PFSK-1 (cell line): ENCODE data around the gene KRTAP10-3.

Experiments
- POLR2AphosphoS5 ChIP-seq: IDR thresholded peaks from 2 replicates; pipeline ENCODE4 v1.6.1; 2012; ENCODE audit warnings: low read depth, mild to moderate bottlenecking, control low read depth, low read length, moderate library complexity
- TAF1 ChIP-seq: IDR thresholded peaks from 2 replicates; pipeline ENCODE4 v1.6.1; 2012; ENCODE audit warnings: low read length, control low read depth, borderline replicate concordance; ENCODE audit not compliant: insufficient read depth
- TF ChIP-seq, protein P1 (sequence below), 2 experiments: IDR thresholded peaks; 2 replicates each; pipeline versions ENCODE4 v1.6.1 to v1.8.0; 2011 to 2012; ENCODE audit warnings: low read depth in 2 of 2, low read length in 2 of 2, control low read depth in 1 of 2, inconsistent platforms in 1 of 2, mild to moderate bottlenecking in 1 of 2, moderate library complexity in 1 of 2; ENCODE audit not compliant: insufficient read depth in 1 of 2

DNA sequence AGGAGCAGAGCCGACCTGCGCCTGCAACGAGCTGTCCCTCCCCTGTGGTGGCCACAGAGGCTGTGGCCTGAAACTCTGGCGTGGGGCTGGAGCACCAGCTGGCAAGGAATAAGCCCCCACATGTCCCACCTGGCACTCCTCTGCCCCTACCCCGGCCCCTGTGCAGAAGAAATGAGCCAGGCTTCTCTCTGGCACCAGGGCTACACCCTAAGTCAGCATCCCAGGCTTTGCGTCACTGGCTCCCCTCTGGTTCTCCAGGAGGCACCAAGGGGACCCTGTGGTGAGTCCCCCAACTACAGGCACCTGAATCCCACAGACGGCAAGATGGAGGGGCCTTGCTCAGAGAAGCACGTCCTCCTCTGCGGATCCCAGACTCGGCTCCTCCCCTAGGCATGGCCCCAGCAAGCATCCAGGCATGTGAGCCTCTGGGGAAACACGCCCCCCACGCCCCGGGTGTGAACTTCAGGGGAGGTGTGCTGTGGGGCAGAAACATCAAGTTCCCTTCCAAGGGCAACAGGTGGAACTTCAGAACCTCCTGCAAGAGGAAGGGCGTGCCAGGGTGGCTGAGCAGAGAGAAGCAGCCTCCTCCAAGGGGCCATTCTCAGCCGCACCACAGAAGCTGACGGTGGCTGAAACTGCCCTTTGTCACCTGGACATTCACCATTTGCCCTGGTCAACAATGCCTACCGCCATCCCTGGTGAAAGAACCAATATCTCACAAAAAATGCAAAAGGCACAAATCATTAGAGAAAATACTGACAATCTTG is 44.7 kb upstream of the KRTAP10-3 start:
- TF ChIP-seq TAF1: no peak
- TF ChIP-seq, protein P1, sequence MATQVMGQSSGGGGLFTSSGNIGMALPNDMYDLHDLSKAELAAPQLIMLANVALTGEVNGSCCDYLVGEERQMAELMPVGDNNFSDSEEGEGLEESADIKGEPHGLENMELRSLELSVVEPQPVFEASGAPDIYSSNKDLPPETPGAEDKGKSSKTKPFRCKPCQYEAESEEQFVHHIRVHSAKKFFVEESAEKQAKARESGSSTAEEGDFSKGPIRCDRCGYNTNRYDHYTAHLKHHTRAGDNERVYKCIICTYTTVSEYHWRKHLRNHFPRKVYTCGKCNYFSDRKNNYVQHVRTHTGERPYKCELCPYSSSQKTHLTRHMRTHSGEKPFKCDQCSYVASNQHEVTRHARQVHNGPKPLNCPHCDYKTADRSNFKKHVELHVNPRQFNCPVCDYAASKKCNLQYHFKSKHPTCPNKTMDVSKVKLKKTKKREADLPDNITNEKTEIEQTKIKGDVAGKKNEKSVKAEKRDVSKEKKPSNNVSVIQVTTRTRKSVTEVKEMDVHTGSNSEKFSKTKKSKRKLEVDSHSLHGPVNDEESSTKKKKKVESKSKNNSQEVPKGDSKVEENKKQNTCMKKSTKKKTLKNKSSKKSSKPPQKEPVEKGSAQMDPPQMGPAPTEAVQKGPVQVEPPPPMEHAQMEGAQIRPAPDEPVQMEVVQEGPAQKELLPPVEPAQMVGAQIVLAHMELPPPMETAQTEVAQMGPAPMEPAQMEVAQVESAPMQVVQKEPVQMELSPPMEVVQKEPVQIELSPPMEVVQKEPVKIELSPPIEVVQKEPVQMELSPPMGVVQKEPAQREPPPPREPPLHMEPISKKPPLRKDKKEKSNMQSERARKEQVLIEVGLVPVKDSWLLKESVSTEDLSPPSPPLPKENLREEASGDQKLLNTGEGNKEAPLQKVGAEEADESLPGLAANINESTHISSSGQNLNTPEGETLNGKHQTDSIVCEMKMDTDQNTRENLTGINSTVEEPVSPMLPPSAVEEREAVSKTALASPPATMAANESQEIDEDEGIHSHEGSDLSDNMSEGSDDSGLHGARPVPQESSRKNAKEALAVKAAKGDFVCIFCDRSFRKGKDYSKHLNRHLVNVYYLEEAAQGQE (IDR thresholded peaks at IDR 0.05; ENCODE audit: insufficient read depth in 1 of 2, low read depth in 2 of 2, low read length in 2 of 2): no peak
- TF ChIP-seq POLR2AphosphoS5: no peak
